HEK293T (cell line): ENCODE results near the gene USP27X.

ENCODE experiments used
- CTCF ChIA-PET: fragments of 350-600 bp; formaldehyde crosslinking; extraction: SDS; loops from one replicate; lab custom pipeline; 2021; ENCODE audit warnings: antibody characterized with exemption, inconsistent platforms; lab: Yijun Ruan, JAX
- POLR2A ChIA-PET: fragments of 350-600 bp; formaldehyde crosslinking; extraction: SDS; loops from one replicate; lab custom pipeline; 2020; ENCODE audit warnings: antibody characterized with exemption, inconsistent platforms; lab: Yijun Ruan, JAX
- DNase-seq: peaks from one replicate; pipeline ENCODE4 v3.0.0; 2012; ENCODE audit warnings: mixed read lengths; ENCODE audit errors: extremely low spot score
- ARNT ChIP-seq: fragments of 450-650 bp; IDR thresholded peaks from 2 replicates; pipeline ENCODE4 v1.6.1; 2017; ENCODE audit warnings: mild to moderate bottlenecking
- BHLHE40 ChIP-seq: fragments of 450-650 bp; IDR thresholded peaks from 2 replicates; pipeline ENCODE4 v1.6.1; 2016; ENCODE audit warnings: mild to moderate bottlenecking, moderate library complexity, borderline replicate concordance
- CTBP1 ChIP-seq: fragments of 450-650 bp; IDR thresholded peaks from 2 replicates; pipeline ENCODE4 v1.6.1; 2016; ENCODE audit warnings: borderline replicate concordance
- ELF4 ChIP-seq: fragments of 450-650 bp; IDR thresholded peaks from 2 replicates; pipeline ENCODE4 v1.6.1; 2017; ENCODE audit warnings: antibody characterized with exemption
- FOXA1 ChIP-seq: fragments of 450-650 bp; IDR thresholded peaks from 2 replicates; pipeline ENCODE4 v1.6.1; 2016; ENCODE audit warnings: mild to moderate bottlenecking
- FOXK2 ChIP-seq: fragments of 450-650 bp; IDR thresholded peaks from 2 replicates; pipeline ENCODE4 v1.6.1; 2016; ENCODE audit warnings: mild to moderate bottlenecking
- FOXM1 ChIP-seq: fragments of 450-650 bp; IDR thresholded peaks from 2 replicates; pipeline ENCODE4 v1.6.1; 2017; ENCODE audit warnings: mild to moderate bottlenecking, borderline replicate concordance
- HDGF ChIP-seq: fragments of 450-650 bp; IDR thresholded peaks from 2 replicates; pipeline ENCODE4 v1.6.1; 2017; ENCODE audit warnings: antibody characterized with exemption, borderline replicate concordance
- L3MBTL2 ChIP-seq: fragments of 450-650 bp; conservative IDR thresholded peaks from 2 replicates; pipeline ENCODE4 v1.6.1; 2016; ENCODE audit warnings: mild to moderate bottlenecking
- LEF1 ChIP-seq: fragments of 450-650 bp; IDR thresholded peaks from 2 replicates; pipeline ENCODE4 v1.6.1; 2017; ENCODE audit warnings: mild to moderate bottlenecking, borderline replicate concordance
- NFRKB ChIP-seq: fragments of 450-650 bp; IDR thresholded peaks from 2 replicates; pipeline ENCODE4 v1.6.1; 2016; ENCODE audit warnings: mild to moderate bottlenecking, moderate library complexity
- SP1 ChIP-seq: fragments of 450-650 bp; IDR thresholded peaks from 2 replicates; pipeline ENCODE4 v1.6.1; 2017
- SUZ12 ChIP-seq: fragments of 450-650 bp; IDR thresholded peaks from 2 replicates; pipeline ENCODE4 v1.6.1; 2016; ENCODE audit warnings: mild to moderate bottlenecking
- TARDBP ChIP-seq: fragments of 450-650 bp; IDR thresholded peaks from 2 replicates; pipeline ENCODE4 v1.6.1; 2016
- ZNF384 ChIP-seq: fragments of 450-650 bp; IDR thresholded peaks from 2 replicates; pipeline ENCODE4 v1.6.1; 2016
- TF ChIP-seq, protein P1 (sequence below): fragments of 450-650 bp; IDR thresholded peaks from 2 replicates; pipeline ENCODE4 v1.6.1; 2016

USP27X gene

DNA sequence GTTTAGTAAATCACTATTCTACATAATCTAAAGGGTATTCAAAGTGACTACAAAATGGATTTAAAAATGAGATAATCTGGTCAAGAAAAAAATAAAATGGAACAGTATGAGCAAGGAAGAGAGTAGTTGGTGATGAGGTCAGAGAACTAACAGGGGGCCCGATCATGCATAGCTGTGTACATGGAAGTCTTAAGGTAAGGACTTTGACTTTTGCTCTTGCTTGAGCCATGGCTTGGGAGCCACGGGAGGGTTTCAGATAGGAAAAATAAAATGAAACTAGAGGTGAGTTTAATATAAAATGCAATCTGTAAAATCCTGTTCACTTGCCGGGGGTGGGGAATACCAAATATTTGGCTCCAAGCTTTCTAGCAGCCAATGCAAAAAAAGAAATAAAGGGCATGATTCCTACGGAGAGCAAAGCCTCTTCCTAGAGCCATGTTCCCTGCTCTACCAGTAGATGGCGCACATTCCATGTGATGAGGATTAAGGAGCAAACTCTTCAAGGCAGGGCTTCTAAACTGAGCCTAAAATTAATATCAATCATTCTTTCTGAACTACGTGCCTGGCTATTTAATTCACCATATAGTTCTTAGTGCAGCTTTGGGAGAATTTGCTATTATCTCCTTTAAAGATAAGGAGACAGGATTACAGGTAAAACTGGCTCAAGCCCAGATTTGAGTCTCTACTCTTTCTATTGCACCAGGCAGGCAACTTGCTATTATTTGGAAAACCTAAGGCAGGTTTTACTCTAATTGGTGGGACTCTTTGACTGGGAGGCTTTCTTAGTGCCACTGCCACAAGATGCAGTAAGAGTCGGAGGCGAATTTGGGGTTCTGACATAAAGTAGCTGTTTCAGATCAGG lies 36.3 kb downstream of the USP27X start:
- DNase-seq: peak; percentile 57
- ChIA-PET CTCF (interaction anchor here (0.6 to 1.4 kb wide), 4 partner anchors 158 to 669 kb away, joined by 3 read pairs; no protein-coding TSS in a partner anchor), POLR2A (no interaction called here)
- TF ChIP-seq, protein P1, sequence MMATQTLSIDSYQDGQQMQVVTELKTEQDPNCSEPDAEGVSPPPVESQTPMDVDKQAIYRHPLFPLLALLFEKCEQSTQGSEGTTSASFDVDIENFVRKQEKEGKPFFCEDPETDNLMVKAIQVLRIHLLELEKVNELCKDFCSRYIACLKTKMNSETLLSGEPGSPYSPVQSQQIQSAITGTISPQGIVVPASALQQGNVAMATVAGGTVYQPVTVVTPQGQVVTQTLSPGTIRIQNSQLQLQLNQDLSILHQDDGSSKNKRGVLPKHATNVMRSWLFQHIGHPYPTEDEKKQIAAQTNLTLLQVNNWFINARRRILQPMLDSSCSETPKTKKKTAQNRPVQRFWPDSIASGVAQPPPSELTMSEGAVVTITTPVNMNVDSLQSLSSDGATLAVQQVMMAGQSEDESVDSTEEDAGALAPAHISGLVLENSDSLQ: no peak

DNA sequence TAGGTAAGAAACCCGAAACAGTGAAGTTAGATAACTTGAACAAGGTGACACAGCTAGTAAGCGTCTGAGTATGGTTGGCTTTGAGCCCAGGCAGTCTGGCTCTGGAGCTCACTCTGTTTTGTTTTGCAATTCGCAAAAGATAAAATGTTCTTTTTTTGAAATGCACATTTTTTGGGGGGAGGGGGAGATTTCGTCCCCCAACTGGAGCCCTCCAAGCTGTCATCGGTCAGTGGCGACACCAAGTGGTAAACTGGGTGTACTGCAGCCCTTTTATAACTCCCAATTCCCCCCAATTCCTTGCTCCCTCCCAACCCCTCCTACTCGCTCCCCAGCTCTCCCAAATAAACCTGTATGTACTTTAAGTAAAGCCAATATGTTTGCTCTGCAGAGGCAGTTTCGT lies 40.3 kb downstream of the USP27X start:
- POLR2A ChIA-PET: interaction anchor here (0.7 kb wide), 1 partner anchor 306 kb away, joined by 3 read pairs; no protein-coding TSS in a partner anchor
- CTCF ChIA-PET: interaction anchor here (0.6 to 2.2 kb wide), 4 partner anchors 35 to 801 kb away, joined by 3 to 10 read pairs (median 3); no protein-coding TSS in a partner anchor
- DNase-seq: peak; percentile 45
- TF ChIP-seq ARNT: no peak
- no peak for TF ChIP-seq CTBP1
- no peak for TF ChIP-seq L3MBTL2
- no peak for TF ChIP-seq SUZ12
- no peak for TF ChIP-seq FOXA1
- TF ChIP-seq BHLHE40: no peak
- no peak for TF ChIP-seq FOXM1
- TF ChIP-seq TARDBP: no peak
- no peak for TF ChIP-seq ZNF384
- no peak for TF ChIP-seq HDGF
- no peak for TF ChIP-seq FOXK2
- TF ChIP-seq ELF4: no peak
- no peak for TF ChIP-seq NFRKB

DNA sequence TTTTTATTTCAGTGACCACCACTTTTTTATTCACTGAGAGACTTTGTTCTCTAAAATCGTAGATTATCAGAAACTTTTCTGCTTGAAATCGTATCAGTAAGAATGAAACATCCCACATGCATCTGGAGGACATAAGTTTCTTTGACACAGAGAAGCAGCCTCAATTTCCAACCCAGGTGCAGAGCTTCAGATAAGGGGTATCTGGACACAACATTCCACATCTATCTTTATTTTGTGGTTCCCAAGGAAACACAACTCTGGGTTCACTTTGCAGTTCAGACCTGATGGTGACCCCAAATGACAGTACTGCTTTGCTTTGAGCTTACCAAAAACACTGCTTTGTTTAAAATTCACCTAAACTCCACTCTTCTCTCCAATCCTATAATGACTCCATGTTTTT lies 41.8 kb downstream of the USP27X start:
- DNase-seq: no peak
- POLR2A ChIA-PET: no interaction called here
- no peak for TF ChIP-seq FOXM1
- TF ChIP-seq LEF1: no peak
- no peak for TF ChIP-seq SUZ12
- TF ChIP-seq ZNF384: no peak
- no peak for TF ChIP-seq HDGF
- no peak for TF ChIP-seq CTBP1
- no peak for TF ChIP-seq ELF4
- no peak for TF ChIP-seq SP1
- no peak for TF ChIP-seq FOXK2
- no peak for TF ChIP-seq NFRKB
- no peak for TF ChIP-seq TARDBP
- TF ChIP-seq BHLHE40: no peak
- TF ChIP-seq, protein P1: no peak
- TF ChIP-seq ARNT: no peak
- no peak for TF ChIP-seq FOXA1
- no peak for TF ChIP-seq L3MBTL2

DNA sequence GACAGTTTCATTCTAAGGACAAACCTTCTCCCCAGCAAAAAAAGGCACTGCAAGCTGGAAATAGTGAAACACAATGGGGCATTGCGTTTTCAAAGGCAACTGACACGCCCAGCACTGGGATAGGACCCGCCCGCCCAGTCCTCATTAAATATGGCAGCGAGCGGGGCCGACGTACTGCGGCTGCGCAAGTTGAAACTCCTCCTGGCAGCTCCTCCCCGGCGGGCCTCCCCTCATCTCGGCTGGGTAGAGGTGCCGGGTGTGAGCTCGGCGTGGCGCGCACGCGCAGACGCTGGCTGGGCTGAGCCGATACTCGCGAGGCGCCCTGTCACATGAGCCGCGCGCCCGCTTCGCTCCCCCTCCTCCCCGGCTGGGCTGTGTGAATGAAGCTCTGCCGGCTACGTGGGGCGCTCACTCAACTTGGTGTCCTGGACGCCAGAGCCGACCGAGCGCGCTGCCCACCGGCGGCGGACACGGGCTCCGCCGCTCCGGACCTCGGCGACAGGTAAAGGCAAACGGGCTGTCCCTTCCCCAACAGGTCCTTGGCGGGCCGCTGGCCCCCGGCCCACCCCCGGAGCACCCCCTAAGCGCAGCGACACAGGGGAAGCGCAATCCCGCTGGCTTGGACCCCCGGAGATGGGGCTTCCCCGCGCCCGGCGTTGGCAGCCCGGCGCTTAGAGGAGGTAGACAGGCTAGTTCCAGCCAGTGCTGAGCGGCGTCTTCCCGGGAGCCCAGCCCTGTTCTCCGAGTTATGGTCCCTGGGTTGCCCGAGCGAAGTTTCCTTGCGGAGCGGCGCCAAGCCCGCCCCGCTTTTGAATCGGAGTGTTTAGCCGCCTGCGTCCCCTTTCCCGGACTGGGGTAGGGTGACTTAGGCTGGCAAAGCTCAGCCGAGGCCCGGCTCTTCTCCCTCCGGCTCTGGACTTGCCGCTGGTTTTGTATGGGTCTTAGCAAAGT lies 43.3 kb downstream of the USP27X start, which contains the start of gene CLCN5:
Gene CLCN5, plus strand, starts transcription at position 306 of the 951 bp plus-strand sequence. CDS start 2,703 bp downstream, outside the sequence.
- DNase-seq: peak; percentile 93
- POLR2A ChIA-PET: interaction anchor here (0.6 to 1.1 kb wide), 4 partner anchors 28 to 156 kb away, joined by 3 read pairs; no protein-coding TSS in a partner anchor
- CTCF ChIA-PET: interaction anchor here (0.6 kb wide), 2 partner anchors 17 to 29 kb away, joined by 3 read pairs; no protein-coding TSS in a partner anchor
- TF ChIP-seq L3MBTL2 (peak; percentile 60), TARDBP (no peak)
- TF ChIP-seq, protein P1: peak; percentile 32; the same call in 1 of the 2 replicates

More for the DNA sequence above, 41.8 kb downstream of the USP27X start:
- CTCF ChIA-PET: interaction anchor here (1.2 to 1.3 kb wide), 2 partner anchors 9 to 160 kb away, joined by 3 to 4 read pairs; no protein-coding TSS in a partner anchor

DNA sequence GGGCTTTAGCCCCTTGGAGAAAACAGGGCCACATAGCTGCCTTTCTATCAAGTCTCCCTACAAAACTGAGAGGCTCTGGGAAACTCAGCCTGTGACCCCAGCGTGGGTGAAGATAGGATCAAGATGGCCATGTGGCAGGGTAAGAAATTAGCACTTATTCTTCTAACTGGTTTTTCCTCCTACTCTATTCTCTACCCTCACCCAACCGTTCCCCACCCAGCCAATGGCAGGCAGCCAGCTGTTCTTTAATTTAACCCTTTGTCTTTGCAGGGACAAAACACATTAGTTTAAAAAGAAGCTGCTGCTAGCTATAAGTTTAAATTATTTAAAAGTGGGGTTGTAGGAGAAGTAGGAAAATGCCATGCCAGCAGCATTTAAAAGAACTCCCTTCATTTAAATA lies 45.9 kb downstream of the USP27X start:
- DNase-seq: no peak
- ChIA-PET CTCF (interaction anchor here (0.7 kb wide), 1 partner anchor 47 kb away, joined by 3 read pairs; no protein-coding TSS in a partner anchor), POLR2A (interaction anchor here (0.7 kb wide), 1 partner anchor 52 kb away, joined by 3 read pairs; no protein-coding TSS in a partner anchor)
- TF ChIP-seq ARNT: no peak
- no peak for TF ChIP-seq NFRKB
- TF ChIP-seq SUZ12: no peak
- TF ChIP-seq, protein P1: no peak
- no peak for TF ChIP-seq L3MBTL2
- TF ChIP-seq BHLHE40: no peak
- no peak for TF ChIP-seq HDGF
- TF ChIP-seq SP1: no peak
- TF ChIP-seq FOXA1: no peak
- no peak for TF ChIP-seq CTBP1
- no peak for TF ChIP-seq ZNF384
- no peak for TF ChIP-seq FOXK2
- no peak for TF ChIP-seq ELF4
- TF ChIP-seq FOXM1: no peak
